GM13976 (cell line): Measurements from ENCODE around the gene EFCAB13.
"Not testable (repeated sequence)": the region's sequence is repeated elsewhere in the genome, so short reads cannot be mapped to it uniquely, and the experiment has no call there.

ENCODE experiments used
- DNase-seq: peaks from one replicate; pipeline ENCODE4 v3.0.0; 2012; ENCODE audit warnings: low spot score
- CTCF ChIP-seq: IDR thresholded peaks from 2 replicates; pipeline ENCODE4 v1.5.1; 2012; ENCODE audit warnings: borderline replicate concordance, mild to moderate bottlenecking; ENCODE audit not compliant: insufficient read depth; ENCODE audit errors: extremely low read depth, missing control alignments, control extremely low read depth
- in situ Hi-C: fragments of 300-500 bp; cut with MboI; formaldehyde crosslinking; loops from one replicate; pipeline ENCODE4 v1.12.0; 2022; ENCODE audit warnings: low sequenced_read_pairs, mixed read lengths, inconsistent platforms; ENCODE audit not compliant: unreplicated experiment

Gene EFCAB13

GRCh38 chr17:47376247-47376646 lies 52.5 kb downstream of the EFCAB13 start:
- TF ChIP-seq CTCF: no peak
- DNase-seq: no peak
- in situ Hi-C loops: no loop called here

- no peak for DNase-seq
- no peak for TF ChIP-seq CTCF
- in situ Hi-C loops: no loop called here
These were observed 65.1 kb downstream of the EFCAB13 start for GRCh38 chr17:47388825-47389224.

GRCh38 chr17:47397532-47398128 lies 73.9 kb downstream of the EFCAB13 start:
- in situ Hi-C loops, DNase-seq: not testable (repeated sequence)

GRCh38 chr17:47400333-47400732 lies 76.6 kb downstream of the EFCAB13 start:
- no peak for TF ChIP-seq CTCF
- in situ Hi-C loops: no loop called here
- no peak for DNase-seq

GRCh38 chr17:47401100-47401499 lies 77.3 kb downstream of the EFCAB13 start:
- in situ Hi-C loops: no loop called here
- no peak for TF ChIP-seq CTCF
- DNase-seq: no peak

GRCh38 chr17:47404006-47404405 lies 80.3 kb downstream of the EFCAB13 start:
- no peak for TF ChIP-seq CTCF
- no peak for DNase-seq
- in situ Hi-C loops: no loop called here

- TF ChIP-seq CTCF: no peak
- in situ Hi-C loops: no loop called here
- no peak for DNase-seq
These were observed 81.1 kb downstream of the EFCAB13 start for GRCh38 chr17:47404875-47405274.
